SU-DHL-6 (cell line): Measurements from ENCODE around the gene USP30.

Experiments used
- H2AFZ ChIP-seq: fragments of 200-600 bp; sonication (generic); 2 replicates; pipeline ENCODE4 v1.6.1; 2014; ENCODE audit warnings: low read depth, mild to moderate bottlenecking, moderate library complexity, mixed read lengths, antibody characterized with exemption, low read length; ENCODE audit not compliant: severe bottlenecking
- H3F3A ChIP-seq: fragments of 200-600 bp; shearing (Covaris generic); 2 replicates; pipeline ENCODE4 v1.6.0; 2016; ENCODE audit warnings: antibody characterized with exemption, mild to moderate bottlenecking; ENCODE audit not compliant: insufficient read depth
- H3K27ac ChIP-seq: fragments of 200-600 bp; sonication (generic); 2 replicates; pipeline ENCODE4 v1.5.1; 2016; ENCODE audit warnings: low read depth, mild to moderate bottlenecking, low read length, moderate library complexity, mixed read lengths
- H3K27me3 ChIP-seq: fragments of 200-600 bp; sonication (generic), shearing (Covaris generic); 2 replicates; pipeline ENCODE4 v1.6.0; 2014; ENCODE audit warnings: mild to moderate bottlenecking, low read length
- H3K36me3 ChIP-seq: fragments of 200-600 bp; sonication (generic); 2 replicates; pipeline ENCODE4 v1.6.1; 2014; ENCODE audit warnings: mild to moderate bottlenecking, low read length, mixed read lengths
- H3K4me2 ChIP-seq: fragments of 300-600, 200-600 bp; shearing (Covaris generic), sonication (generic); 2 replicates; pipeline ENCODE4 v1.6.0; 2014; ENCODE audit warnings: low read length, low read depth, mild to moderate bottlenecking; ENCODE audit not compliant: poor library complexity, severe bottlenecking
- H3K4me3 ChIP-seq: fragments of 200-600 bp; sonication (generic); 2 replicates; pipeline ENCODE4 v1.5.1; 2014; ENCODE audit warnings: antibody characterized with exemption, low read length, mild to moderate bottlenecking, mixed read lengths; ENCODE audit not compliant: insufficient read depth, poor library complexity, severe bottlenecking
- H3K79me2 ChIP-seq: fragments of 200-600 bp; sonication (generic); 2 replicates; pipeline ENCODE4 v1.6.1; 2014; ENCODE audit warnings: mild to moderate bottlenecking, low read length, moderate library complexity; ENCODE audit not compliant: insufficient read depth
- H3K9ac ChIP-seq: fragments of 200-600 bp; sonication (generic); 2 replicates; pipeline ENCODE4 v1.7.0; 2014; ENCODE audit warnings: mild to moderate bottlenecking, low read length
- H3K9me2 ChIP-seq: fragments of 200-600 bp; sonication (generic); replicated peaks from 2 replicates; pipeline ENCODE4 v1.6.1; 2014; ENCODE audit warnings: low read length; ENCODE audit not compliant: insufficient read depth
- H3K9me3 ChIP-seq: fragments of 200-600 bp; sonication (generic); 2 replicates; pipeline ENCODE4 v1.6.1; 2014; ENCODE audit warnings: low read length, mixed read lengths; ENCODE audit not compliant: insufficient read depth
- H4K20me1 ChIP-seq: fragments of 200-600 bp; sonication (generic); 2 replicates; pipeline ENCODE4 v1.6.1; 2014; ENCODE audit warnings: low read depth, mild to moderate bottlenecking, antibody characterized with exemption, low read length, moderate library complexity, mixed read lengths
- EZH2phosphoT487 ChIP-seq: fragments of 200-600 bp; sonication (generic), shearing (Covaris generic); conservative IDR thresholded peaks from 2 replicates; pipeline ENCODE4 v1.6.1; 2018; ENCODE audit warnings: mild to moderate bottlenecking, antibody characterized with exemption, low read length, moderate library complexity, mixed read lengths
- TF ChIP-seq, protein P1 (sequence below): fragments of 200-600 bp; sonication (generic); IDR thresholded peaks from one replicate; pipeline ENCODE4 v1.5.1; 2017; ENCODE audit warnings: antibody characterized with exemption, mild to moderate bottlenecking, low read length, moderate library complexity; ENCODE audit not compliant: insufficient read depth, poor library complexity, severe bottlenecking

The USP30 gene

DNA sequence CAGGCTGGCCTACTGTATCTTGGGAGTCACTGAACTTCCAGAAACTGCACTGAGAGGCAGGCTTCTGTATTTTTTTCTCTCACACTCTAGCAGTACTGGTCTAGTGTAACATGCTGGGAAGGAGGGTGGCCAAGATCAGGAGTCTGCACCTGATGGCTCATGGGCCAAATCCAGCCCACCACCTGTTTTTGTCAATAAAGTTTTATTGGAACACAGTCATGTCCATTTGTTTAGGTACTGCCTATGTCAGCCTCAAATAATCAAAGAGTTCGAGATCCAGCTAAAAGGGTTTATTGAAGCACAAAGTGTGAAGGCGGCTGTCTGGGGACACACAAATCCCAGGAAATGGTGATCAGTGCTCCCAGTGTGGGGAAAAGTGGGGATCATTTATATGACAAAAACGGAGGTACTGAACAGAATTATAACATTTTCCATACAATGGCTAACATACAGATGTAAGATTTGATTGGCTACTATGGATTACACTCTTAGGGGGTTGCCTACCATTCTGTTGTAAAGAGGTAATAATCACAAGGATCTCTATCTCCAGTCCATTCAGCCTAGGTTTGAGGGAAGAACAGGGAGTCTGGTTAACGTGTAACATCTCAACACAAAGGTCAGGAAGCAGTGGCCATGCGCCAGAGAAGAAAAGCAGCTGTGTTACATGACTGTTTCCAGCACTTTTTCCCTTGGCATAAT is 12.9 kb downstream of the USP30 start:
- Histone ChIP-seq H3K79me2 (no peaks in the 10 kb centered on the region), H3K9me3 (no peaks in the 10 kb centered on the region), H3K9me2 (no peaks in the 10 kb centered on the region), H3K36me3 (peaks cover 4% of the 10 kb centered on the region; the same call in 1 of the 2 replicates), H3K27me3 (no peaks in the 10 kb centered on the region), H3K4me2 (no peak overlapping the region), H3K9ac (no peak overlapping the region), H3F3A (peaks cover 25% of the 10 kb centered on the region), H3K27ac (no peak overlapping the region), H4K20me1 (no peaks in the 10 kb centered on the region), H2AFZ (no peak overlapping the region), H3K4me3 (no peak overlapping the region)
- TF ChIP-seq EZH2phosphoT487, result no peak
- TF ChIP-seq, protein P1, sequence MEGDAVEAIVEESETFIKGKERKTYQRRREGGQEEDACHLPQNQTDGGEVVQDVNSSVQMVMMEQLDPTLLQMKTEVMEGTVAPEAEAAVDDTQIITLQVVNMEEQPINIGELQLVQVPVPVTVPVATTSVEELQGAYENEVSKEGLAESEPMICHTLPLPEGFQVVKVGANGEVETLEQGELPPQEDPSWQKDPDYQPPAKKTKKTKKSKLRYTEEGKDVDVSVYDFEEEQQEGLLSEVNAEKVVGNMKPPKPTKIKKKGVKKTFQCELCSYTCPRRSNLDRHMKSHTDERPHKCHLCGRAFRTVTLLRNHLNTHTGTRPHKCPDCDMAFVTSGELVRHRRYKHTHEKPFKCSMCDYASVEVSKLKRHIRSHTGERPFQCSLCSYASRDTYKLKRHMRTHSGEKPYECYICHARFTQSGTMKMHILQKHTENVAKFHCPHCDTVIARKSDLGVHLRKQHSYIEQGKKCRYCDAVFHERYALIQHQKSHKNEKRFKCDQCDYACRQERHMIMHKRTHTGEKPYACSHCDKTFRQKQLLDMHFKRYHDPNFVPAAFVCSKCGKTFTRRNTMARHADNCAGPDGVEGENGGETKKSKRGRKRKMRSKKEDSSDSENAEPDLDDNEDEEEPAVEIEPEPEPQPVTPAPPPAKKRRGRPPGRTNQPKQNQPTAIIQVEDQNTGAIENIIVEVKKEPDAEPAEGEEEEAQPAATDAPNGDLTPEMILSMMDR, result no peak

DNA sequence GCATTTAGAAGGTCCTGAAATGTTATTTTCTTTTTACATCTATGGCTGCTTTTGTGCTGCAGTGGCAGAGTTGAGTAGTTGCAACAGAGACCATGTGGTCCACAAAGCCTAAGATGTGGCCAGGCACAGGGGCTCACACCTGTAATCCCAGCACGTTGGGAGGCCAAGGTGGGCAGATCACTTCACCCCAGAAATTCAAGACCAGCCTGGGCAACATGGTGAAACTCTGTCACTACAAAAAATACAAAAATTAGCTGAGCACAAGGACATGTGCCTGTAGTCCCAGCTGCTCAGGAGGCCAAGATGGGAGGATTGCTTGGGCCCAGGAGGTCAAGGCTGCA is 13.4 kb downstream of the USP30 start:
- Histone ChIP-seq H3K4me3 (no peak overlapping the region), H3K27me3 (no peaks in the 10 kb centered on the region), H2AFZ (no peak overlapping the region), H3K27ac (no peak overlapping the region), H3K79me2 (no peaks in the 10 kb centered on the region), H3F3A (peaks cover 19% of the 10 kb centered on the region), H3K9me2 (no peaks in the 10 kb centered on the region), H4K20me1 (no peaks in the 10 kb centered on the region), H3K9ac (no peak overlapping the region), H3K4me2 (no peak overlapping the region), H3K36me3 (peaks cover 7% of the 10 kb centered on the region; the same call in 1 of the 2 replicates), H3K9me3 (no peaks in the 10 kb centered on the region)
- TF ChIP-seq, protein P1, result no peak
- no peak for TF ChIP-seq EZH2phosphoT487

DNA sequence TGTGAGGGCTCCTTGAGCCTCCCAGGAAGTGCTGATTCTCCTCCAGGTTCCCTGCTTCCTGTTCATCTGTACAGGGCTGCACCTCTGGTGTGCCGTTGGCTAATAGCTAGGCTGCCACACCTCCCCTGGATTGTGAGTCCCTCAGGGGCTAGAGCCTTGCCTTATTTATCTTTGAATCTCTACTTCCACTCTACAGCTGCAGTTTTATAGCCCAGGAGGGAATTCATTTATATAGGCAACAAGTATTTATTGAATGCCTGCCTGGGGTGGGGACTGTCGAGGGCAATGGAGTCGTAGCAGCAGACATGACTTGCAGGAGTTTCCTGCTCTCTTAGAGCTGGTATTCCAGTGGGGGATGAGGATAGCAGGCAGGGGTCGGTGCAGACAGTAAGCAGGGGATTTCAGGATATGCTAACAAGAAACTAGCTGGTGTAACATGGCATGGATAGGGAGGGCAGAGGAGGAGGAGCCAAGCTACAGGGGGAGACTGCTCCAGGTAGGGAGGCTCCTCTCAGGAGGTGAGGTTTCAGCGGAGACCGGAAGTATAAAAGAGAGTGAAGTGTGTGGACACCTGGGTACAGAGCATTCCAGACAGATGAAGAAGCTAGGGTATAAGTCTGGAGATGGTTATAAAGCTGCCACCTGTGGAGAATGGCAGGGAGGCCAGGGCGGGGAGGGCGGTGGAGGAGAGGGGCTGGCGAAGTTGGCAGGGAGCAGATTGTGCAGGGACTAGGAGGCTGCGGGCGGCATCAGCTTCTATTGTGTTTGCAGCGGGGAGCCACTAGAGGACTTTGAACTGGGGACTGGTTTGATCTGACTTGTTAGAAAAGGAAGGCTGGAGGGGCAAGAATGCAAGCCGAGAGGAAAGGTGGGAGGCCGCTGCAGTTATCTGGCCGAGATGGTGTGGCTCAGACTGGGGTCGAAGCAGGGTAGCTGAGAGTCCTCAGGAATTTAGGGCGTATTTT is 17.2 kb downstream of the USP30 start:
- no peaks in the 10 kb centered on the region for H3F3A ChIP-seq
- no peak overlapping the region for H2AFZ ChIP-seq
- peaks cover 24% of the 10 kb centered on the region for H3K36me3 ChIP-seq
- H3K27ac ChIP-seq, result no peak overlapping the region
- no peaks in the 10 kb centered on the region for H3K27me3 ChIP-seq
- no peaks in the 10 kb centered on the region for H3K79me2 ChIP-seq
- no peak overlapping the region for H3K4me3 ChIP-seq
- no peak overlapping the region for H3K4me2 ChIP-seq
- no peak overlapping the region for H3K9ac ChIP-seq
- H3K9me3 ChIP-seq, result no peaks in the 10 kb centered on the region
- H3K9me2 ChIP-seq, result no peaks in the 10 kb centered on the region
- H4K20me1 ChIP-seq, result no peaks in the 10 kb centered on the region
- TF ChIP-seq EZH2phosphoT487, result no peak
- TF ChIP-seq, protein P1, result no peak
